HK-2 (cell line): ENCODE data around the gene SKIC8.
"Not testable (repeated sequence)": the region's sequence is repeated elsewhere in the genome, so short reads cannot be mapped to it uniquely, and the experiment has no call there.

Experiments used
- DNase-seq: peaks from one replicate; pipeline ENCODE4 v3.0.0-alpha.2; 2018; ENCODE audit not compliant: unreplicated experiment

SKIC8 gene

DNA sequence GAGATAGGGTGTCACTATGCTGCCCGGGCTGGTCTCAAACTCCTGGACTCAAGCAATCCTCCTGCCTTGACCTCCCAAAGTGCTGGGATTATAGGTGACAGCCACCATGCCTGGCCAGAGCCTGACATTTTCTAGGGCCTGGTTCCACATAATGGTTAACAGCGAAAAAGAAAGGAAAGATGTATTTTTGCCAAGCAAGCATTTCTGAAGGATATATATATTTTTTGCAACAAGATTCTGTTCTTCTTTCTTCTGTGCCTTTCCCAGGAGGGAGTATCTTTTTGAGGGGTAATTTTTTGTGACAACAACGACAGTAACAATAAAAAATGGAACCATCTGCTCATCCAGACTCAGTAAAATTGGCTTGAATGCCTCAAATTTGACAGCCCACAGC lies 43.4 kb downstream of the SKIC8 start:
- DNase-seq: no peak

DNA sequence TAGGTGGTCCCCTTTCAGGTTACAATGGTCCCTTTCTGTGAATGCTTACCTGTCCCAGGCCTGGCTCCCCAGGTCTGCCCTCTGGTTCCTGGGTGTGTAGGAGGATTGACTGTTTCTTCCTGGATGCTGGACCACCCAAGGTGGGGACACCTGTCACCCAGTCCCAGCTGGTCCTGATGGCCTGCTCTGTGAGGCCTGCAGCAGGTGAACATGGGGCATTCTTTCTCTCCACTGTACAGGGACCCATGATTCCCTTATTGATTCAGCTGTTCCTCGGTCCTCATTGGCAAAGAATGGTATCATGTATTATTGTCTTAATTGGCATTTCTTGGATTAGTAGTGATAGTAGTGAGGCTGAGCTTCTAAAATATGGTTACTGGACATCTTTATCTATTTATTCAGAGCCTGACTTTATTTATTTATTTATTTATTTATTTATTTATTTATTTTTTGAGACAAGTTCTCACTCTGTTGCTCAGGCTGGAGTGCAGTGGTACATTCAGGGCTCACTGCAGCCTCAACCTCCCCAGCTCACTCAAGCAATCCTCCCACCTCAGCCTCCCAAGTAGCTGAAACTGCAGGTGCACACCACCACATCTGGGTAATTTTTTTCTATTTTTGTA lies 43.9 kb downstream of the SKIC8 start:
- DNase-seq: no peak

- DNase-seq: no peak
Observed at GRCh38 chr15:78251136-78251535, 48.3 kb downstream of the SKIC8 start.

DNA sequence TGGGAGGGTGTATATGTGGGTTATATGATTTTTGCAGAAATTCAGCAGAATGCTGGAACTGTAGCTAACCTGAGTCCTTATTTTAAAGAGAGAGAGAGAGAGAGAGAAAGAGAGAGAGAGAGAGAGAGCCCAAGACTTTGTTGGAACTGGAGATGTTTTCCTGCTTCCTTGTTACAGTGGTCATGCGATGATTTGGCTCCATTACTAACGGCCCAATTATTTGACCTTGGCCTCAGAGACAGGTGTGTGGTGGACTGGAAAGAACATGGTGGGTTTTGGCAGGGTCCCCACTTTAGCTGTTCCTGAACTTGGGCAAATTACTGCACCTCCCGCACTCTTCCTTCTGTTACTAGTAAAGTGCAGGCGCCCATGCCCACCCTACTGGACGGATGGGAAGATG lies 50.3 kb downstream of the SKIC8 start:
- DNase-seq: no peak

GRCh38 chr15:78247911-78248310 lies 51.5 kb downstream of the SKIC8 start:
- no peak for DNase-seq

- not testable (repeated sequence) for DNase-seq
Observed at GRCh38 chr15:78245976-78246620, 53.3 kb downstream of the SKIC8 start.

DNA sequence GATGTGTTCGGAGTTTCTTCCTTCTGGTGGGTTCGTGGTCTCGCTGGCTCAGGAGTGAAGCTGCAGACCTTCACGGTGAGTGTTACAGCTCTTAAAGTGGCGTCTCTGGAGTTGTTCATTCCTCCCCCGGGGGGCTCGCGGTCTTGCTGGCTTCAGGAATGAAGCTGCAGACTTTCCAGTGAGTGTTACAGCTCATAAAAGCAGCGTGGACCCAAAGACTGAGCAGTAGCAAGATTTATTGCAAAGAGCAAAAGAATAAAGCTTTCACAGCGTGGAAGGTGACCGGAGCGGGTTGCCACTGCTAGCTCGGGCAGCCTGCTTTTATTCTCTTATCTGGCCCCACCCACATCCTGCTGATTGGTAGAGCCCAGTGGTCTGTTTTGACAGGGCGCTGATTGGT lies 54.0 kb downstream of the SKIC8 start:
- not testable (repeated sequence) for DNase-seq

DNA sequence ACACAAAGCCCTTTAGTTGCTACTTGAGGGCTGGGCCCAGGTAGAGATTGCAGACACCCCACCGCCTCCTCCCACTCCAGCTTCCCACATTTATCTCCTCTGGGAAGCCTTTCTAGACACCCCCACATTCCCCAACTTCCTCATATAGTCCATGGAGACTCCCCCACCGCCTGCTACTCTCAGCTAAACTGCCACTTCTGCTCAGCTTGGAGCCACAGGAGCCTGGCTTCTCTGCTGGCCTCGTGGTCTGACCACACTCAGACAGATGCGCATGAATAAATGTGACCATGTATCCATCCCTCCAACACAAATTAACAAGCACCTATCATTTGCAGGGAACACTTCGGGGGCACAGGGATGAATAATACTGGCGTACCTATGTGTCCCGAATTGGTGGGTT lies 54.5 kb downstream of the SKIC8 start:
- no peak for DNase-seq

DNA sequence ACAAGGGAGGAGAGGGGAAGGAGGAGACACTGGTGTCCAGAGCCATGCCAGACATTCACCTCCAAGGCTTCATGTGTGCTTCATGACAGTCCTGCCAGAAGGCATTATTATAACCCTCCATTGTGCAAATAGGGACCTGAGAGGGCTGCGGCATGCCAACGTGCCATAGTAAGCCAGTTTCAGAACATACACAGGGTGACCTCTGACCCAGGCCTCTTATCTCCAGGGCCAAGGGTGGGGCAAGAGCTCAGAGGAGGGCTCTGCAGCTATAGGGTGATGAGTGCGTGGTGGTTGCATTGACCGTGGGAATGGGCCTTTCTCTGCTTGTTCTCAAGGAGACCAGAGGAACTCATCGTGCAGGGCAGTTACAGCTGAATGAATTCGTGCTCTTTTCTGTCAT lies 55.3 kb downstream of the SKIC8 start:
- no peak for DNase-seq

DNA sequence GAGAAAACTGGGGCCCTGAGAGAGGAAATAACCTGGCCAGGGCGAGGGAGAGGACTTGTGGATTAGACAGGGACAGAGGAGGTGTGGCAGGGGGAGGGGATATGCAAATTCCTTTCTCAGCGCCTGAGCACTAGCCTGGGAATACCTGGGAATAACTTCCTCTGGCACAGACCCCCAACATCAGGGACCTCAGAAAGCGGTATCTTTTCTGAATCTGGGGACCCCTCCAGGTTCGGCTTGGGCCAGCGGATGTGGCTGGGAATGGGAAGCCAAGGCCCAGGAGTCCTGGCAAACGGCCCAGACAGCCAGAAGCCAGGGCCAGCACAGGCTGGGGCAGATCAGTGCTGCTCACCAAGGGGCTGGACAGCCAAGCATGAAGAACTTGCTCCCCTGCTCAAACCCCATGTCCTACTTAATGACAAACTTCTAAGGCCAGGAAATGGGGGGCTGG lies 55.9 kb downstream of the SKIC8 start:
- peak; percentile 19 for DNase-seq

DNA sequence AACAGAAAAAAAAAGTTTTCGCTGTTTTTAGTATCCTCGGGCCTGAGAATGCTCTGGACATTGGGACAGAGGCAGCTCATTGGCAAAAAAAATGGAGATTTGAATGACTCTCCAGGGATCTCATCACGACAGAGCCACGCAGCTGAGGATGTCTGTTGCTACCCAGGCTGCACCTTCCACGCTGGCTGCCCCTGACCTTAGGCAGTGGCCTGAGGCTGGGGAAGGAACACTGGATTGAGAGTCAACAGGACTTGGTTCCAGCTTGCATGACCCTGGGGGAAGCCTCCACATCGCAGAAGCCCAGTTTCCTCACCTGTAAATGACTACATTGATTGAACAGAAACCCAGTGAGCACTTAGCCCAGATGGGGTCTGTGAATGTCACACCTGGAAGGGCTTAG lies 56.4 kb downstream of the SKIC8 start:
- no peak for DNase-seq

DNA sequence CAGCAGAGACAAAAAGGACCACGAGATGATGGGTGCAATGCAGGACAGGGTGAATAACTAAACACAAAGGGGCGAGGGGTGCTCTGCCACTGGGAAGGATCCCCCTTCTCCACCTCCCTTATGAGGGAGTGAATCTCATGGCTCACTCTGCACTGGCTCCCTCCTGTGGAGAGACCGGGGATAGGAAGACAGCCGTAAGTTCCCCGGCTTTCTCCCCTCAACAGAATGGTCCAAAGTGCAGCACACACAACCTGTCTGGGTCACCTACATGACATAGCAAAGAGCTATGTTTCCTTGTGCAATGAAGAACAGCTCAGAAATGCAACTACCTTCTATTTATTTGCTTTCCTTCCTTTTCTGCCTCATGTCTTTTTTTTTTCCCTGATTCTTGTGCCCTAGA lies 57.3 kb downstream of the SKIC8 start:
- no peak for DNase-seq

- peak; percentile 74 for DNase-seq
Observed at GRCh38 chr15:78241017-78241416, 58.4 kb downstream of the SKIC8 start.

DNA sequence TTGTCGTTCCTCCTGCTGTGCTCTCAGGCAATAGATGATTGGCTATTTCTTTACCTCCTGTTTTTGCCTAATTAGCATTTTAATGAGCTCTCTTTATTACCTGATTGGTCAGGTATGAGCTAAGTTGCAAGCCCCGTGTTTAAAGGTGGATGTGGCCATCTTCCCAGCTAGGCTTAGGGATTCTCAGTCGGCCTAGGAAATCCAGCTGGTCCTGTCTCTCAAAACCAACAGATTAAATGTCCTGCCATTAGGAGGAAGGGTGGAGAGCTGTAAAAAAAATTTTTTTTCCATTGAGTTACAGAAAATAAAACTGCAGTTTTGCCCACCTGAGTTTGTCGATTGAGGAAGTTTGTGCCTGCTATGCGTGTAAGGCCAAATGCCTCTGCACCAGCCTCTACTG lies 59.6 kb downstream of the SKIC8 start:
- no peak for DNase-seq

GRCh38 chr15:78237146-78237545 lies 62.3 kb downstream of the SKIC8 start:
- no peak for DNase-seq

- no peak for DNase-seq
Observed at GRCh38 chr15:78236491-78236890, 62.9 kb downstream of the SKIC8 start.

DNA sequence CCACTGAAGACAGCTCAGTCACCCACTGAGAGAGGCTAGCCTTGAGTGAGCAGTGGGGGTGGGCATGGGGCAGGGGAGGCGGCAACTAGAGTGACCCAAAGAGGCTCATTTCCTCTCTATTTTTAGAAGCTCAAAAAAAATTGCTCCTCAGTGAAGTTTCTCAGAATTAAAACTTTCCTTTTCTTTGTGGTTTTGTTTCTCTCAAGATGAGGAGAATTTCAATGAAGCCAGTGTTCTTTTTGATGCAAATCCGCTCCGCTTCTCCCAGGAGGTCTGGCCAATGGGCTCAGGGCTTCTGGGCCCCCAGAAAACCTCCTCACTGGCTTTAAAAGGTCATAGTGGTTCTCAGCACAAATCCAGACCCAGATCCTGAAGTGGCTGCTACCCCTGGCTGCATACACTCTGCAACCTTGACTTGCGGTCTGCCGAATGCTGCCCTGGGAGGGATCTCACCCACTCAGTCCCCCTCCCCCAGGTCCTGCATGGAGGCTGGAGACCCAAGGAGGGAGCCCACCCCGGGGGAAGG lies 64.8 kb downstream of the SKIC8 start, which contains the start of gene ACSBG1:
Gene ACSBG1 (minus strand): TSS at position 51 of the 526 bp plus-strand sequence. CDS start 64 bp downstream, outside the sequence.
- no peak for DNase-seq

DNA sequence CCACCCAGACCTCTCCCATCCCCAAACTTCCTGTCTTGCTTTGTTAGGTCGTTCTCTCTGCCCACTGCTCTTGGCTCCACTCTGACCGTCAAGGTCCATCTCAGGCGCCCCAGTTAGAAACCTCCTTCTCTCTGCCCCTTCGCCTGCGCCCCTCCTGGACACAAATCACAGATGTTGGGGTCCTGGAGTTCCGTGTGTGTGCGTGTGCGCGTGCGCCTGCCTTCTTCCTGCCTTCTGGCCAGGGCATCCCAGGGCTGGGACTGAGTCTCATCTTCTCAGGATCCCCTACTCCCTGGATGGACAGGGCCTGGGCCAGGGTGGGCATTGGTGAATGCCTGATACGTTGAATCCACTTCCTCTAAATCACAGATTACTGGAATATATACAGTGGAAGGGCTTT lies 65.9 kb downstream of the SKIC8 start:
- DNase-seq: no peak
